Nephron progenitor cell (in vitro differentiated cells): ENCODE measurements around the gene EML2.
A peak's percentile ranks its signal among the peaks of the same experiment; 100 is the strongest.

Experiments
- DNase-seq: peaks from one replicate; pipeline ENCODE4 v3.0.0; 2021
- H3K27ac Mint-ChIP-seq: 2 replicates; pipeline ENCODE4 v1.8.0; 2021; ENCODE audit warnings: mild to moderate bottlenecking, moderate library complexity, mixed read lengths
- H3K27me3 Mint-ChIP-seq: 2 replicates; pipeline ENCODE4 v1.8.0; 2021; ENCODE audit warnings: mild to moderate bottlenecking, low read depth, mixed read lengths; ENCODE audit not compliant: poor library complexity
- H3K36me3 Mint-ChIP-seq: 2 replicates; pipeline ENCODE4 v1.8.0; 2021; ENCODE audit warnings: low read depth, mixed read lengths
- H3K4me1 Mint-ChIP-seq: 2 replicates; pipeline ENCODE4 v1.8.0; 2021; ENCODE audit warnings: mixed read lengths
- H3K4me3 Mint-ChIP-seq: 2 replicates; pipeline ENCODE4 v1.8.0; 2021; ENCODE audit warnings: mild to moderate bottlenecking, moderate library complexity, mixed read lengths
- H3K9me3 Mint-ChIP-seq: 2 replicates; pipeline ENCODE4 v1.8.0; 2021; ENCODE audit warnings: mild to moderate bottlenecking, moderate library complexity, mixed read lengths
- TF ChIP-seq, protein P1 (sequence below): fragments of 200-600 bp; sonication (generic); IDR thresholded peaks from 2 replicates; pipeline ENCODE4 v1.5.0; 2021; ENCODE audit warnings: antibody characterized with exemption

Gene EML2

DNA sequence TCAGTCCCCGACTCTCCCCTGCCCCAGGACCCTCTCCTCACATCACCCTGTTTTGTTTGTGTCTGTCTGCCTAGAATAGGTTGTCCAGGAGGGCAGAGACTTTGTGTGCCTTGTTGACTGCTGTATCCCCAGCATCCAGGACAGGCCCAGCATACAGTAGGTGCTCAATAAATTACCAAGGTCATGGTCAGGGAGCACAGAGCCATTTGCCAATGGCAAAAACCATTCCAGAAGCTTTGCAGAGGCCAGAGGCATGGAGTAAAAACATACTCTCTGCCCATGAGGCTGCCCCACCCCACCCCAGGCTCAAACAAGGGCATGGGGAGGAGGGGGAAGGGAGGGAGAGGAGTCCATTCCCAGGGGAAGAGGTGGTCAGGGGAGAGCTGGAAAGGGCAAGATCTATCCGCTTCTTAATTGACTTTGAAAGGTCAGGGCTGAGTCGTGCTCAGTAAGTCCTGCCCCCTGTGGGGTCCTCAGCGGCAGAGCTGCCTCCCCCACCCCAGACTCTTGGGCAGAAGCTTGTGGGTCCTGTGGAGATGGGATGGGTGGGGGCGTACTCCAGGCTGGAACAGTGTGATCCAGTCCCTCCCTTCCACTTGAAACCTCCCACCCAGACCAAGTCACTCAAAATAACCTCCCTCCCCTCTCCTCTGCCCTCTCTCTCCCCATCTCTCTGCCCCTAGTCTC, 41.6 kb downstream of the EML2 start:
- Mint-ChIP-seq H3K27me3 (peaks cover 96% of the 10 kb centered on the region), H3K9me3 (peaks cover 8% of the 10 kb centered on the region), H3K36me3 (no peaks in the 10 kb centered on the region), H3K4me3 (peak overlapping the region; percentile 56), H3K27ac (no peak overlapping the region), H3K4me1 (peaks cover 48% of the 10 kb centered on the region)
- no peak for DNase-seq
- TF ChIP-seq, protein P1, sequence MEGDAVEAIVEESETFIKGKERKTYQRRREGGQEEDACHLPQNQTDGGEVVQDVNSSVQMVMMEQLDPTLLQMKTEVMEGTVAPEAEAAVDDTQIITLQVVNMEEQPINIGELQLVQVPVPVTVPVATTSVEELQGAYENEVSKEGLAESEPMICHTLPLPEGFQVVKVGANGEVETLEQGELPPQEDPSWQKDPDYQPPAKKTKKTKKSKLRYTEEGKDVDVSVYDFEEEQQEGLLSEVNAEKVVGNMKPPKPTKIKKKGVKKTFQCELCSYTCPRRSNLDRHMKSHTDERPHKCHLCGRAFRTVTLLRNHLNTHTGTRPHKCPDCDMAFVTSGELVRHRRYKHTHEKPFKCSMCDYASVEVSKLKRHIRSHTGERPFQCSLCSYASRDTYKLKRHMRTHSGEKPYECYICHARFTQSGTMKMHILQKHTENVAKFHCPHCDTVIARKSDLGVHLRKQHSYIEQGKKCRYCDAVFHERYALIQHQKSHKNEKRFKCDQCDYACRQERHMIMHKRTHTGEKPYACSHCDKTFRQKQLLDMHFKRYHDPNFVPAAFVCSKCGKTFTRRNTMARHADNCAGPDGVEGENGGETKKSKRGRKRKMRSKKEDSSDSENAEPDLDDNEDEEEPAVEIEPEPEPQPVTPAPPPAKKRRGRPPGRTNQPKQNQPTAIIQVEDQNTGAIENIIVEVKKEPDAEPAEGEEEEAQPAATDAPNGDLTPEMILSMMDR: no peak

DNA sequence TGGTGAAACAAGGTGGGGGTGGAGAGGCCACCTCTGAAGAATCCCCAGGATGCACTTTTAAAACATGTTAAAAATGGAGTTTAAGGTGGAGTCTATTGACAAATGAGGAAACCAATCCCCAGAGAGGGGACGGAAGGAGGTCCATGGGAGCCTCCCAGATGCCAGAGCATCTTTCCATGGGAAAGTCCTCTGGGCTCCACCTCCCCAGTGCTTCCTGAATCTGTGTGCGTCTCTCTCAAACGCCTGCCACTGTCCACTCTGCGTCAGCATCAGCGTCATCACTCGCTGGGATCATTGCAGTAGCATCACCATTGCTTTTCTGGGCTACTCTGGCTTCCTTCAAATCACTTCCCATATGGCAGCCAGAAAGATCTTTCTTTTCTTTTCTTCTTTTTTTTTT, 43.4 kb downstream of the EML2 start:
- H3K27me3 Mint-ChIP-seq: peaks cover 96% of the 10 kb centered on the region

DNA sequence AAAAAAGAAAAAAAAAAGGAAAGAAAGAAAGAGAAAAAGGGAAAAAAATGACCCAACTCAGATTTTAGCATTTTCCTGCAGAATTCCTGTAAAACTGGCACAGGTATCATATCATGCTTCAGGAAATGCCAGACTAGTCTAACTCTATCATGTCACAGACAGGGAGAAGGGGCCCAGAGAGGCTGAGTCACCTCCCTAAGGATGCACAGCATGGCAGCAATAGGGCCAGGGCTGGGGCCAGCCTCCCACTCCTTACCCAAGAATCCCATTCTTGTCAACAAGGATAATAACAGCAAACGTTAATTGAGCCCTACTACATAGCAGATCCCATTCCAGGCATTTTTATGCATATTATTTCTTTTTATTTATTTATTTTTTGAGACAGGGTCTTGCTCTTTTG, 45.7 kb downstream of the EML2 start:
- TF ChIP-seq, protein P1: no peak
- Mint-ChIP-seq H3K4me3 (no peak overlapping the region), H3K36me3 (no peaks in the 10 kb centered on the region), H3K9me3 (peaks cover 4% of the 10 kb centered on the region), H3K27ac (no peak overlapping the region), H3K4me1 (peaks cover 21% of the 10 kb centered on the region), H3K27me3 (peaks cover 96% of the 10 kb centered on the region)
- DNase-seq: no peak

More for the DNA sequence above, 43.4 kb downstream of the EML2 start:
- no peak for DNase-seq
- H3K4me3 Mint-ChIP-seq: no peak overlapping the region
- TF ChIP-seq, protein P1: no peak
- no peak overlapping the region for H3K27ac Mint-ChIP-seq
- H3K9me3 Mint-ChIP-seq: peaks cover 4% of the 10 kb centered on the region
- H3K4me1 Mint-ChIP-seq: peaks cover 33% of the 10 kb centered on the region
- H3K36me3 Mint-ChIP-seq: no peaks in the 10 kb centered on the region

DNA sequence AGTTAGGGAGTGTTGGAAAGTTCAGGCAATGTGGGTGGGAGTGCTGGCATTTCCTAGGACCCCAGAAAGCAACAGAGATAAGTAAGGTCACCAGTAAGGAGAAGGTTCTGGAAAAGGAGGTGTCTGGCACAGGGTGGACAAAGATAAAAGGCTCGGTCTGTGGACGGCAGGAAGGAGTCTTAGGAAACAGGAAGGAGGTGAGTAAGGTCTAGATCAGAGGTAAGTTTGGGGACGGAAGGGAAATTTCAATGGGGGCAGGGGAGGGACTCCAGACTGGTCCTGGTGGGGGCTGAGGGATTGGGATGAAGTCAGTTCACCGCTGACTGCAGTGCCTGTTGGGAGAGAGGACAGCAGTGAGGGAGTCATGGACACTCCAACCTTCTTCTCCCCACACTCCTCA, 46.8 kb downstream of the EML2 start:
- Mint-ChIP-seq H3K9me3 (peaks cover 4% of the 10 kb centered on the region), H3K4me1 (peaks cover 21% of the 10 kb centered on the region), H3K27ac (no peak overlapping the region), H3K27me3 (peaks cover 89% of the 10 kb centered on the region), H3K36me3 (no peaks in the 10 kb centered on the region), H3K4me3 (no peak overlapping the region)
- TF ChIP-seq, protein P1: no peak
- DNase-seq: no peak

DNA sequence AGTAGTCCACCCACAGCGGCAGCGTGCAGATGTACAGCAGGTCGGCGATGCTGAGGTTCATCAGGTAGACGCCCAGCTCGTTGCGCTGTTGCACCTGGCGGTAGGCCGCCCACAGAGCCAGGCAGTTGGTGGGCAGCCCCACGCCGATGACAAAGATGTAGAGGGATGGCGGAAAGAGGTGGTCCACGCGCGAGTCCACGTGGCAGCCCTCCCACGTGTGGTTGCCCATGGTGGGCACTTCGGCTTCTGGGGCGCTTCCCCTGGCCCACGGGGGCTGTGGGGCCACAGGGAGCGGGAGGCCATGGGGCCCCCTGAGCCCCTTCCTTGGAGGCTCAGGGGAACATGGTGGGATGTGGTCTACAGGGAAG, 47.6 kb downstream of the EML2 start:
- TF ChIP-seq, protein P1: no peak
- Mint-ChIP-seq H3K4me3 (no peak overlapping the region), H3K4me1 (peaks cover 19% of the 10 kb centered on the region), H3K27ac (no peak overlapping the region), H3K9me3 (peaks cover 4% of the 10 kb centered on the region), H3K36me3 (no peaks in the 10 kb centered on the region), H3K27me3 (peaks cover 82% of the 10 kb centered on the region)
- no peak for DNase-seq

DNA sequence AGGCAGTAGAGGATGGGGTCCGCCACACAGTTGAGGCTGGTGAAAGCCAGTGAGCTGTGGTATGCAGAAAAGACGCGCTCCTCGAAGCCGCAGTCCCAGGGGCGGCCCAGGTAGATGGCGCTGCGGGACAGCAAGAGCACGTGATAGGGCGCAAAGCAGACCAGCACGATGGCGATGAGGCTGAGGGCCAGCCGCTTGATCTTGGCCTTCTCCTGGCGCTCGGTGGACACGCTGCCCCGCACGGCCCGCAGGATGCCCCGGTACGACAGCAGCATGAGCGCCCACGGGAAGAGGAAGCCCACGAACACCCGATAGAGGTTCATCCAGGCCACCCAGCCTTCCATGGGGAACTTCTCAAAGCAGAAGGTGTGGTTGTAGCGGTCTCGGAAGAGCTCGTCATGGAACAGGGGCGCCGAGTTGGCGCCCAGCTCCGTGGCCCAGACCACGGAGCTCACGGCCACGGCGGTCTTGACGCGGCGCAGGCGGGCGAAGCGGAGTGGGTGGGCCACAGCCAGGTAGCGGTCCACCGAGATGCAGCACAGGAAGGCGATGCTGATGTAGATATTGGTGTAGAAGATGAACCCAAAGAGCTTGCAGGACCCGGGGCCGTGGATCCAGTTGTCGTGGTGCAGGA, 48.1 kb downstream of the EML2 start:
- H3K27me3 Mint-ChIP-seq: peaks cover 77% of the 10 kb centered on the region
- peak; percentile 67 for DNase-seq
- TF ChIP-seq, protein P1: peak; percentile 33
- no peak overlapping the region for H3K4me3 Mint-ChIP-seq
- peaks cover 4% of the 10 kb centered on the region for H3K9me3 Mint-ChIP-seq
- H3K36me3 Mint-ChIP-seq: no peaks in the 10 kb centered on the region
- H3K4me1 Mint-ChIP-seq: peaks cover 19% of the 10 kb centered on the region
- H3K27ac Mint-ChIP-seq: no peak overlapping the region
